Activated naive CD4-positive, alpha-beta T cell treated with anti-CD3 and anti-CD28 coated beads, Interleukin-2, amount 50 U/mL, for 16 hours (primary cell): ENCODE data around the gene COX20.

Experiments
- DNase-seq: peaks from one replicate; pipeline ENCODE4 v3.0.0-alpha.2; 2020

The COX20 gene

DNA sequence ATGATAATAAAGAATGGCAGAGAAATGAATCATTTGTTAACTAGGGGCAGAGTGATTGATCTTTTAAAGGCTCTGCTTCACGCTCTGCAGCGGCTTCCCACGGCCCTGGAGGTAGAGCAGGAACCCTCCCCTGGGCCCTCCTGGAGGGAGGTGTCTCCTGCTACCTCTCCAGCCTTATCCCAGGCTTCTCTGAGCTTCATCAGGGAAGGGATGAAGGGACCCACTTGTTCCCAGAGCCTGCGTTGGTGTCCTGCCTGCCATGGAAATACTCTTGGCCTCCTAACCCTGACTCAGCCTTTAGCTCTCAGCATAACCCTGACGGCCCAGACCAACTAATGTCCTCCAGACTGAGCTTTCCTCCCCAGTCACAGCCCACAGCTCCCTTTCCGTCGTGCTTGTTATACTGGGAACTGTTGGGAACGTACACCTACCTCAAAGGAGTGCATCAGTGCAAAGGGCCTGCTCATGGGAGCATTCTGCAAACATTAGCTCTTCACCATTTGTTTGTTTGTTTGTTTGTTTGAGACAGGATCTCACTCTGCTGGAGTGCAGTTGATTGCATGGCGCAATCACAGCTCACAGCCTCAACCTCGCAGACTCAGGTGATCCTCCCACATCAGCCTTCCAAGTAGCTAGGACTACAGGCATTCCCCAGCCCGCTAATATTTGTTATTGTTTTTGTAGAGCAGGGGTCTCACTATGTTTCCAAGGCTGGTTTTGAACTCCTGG is 46.3 kb downstream of the COX20 start:
- no peak for DNase-seq

DNA sequence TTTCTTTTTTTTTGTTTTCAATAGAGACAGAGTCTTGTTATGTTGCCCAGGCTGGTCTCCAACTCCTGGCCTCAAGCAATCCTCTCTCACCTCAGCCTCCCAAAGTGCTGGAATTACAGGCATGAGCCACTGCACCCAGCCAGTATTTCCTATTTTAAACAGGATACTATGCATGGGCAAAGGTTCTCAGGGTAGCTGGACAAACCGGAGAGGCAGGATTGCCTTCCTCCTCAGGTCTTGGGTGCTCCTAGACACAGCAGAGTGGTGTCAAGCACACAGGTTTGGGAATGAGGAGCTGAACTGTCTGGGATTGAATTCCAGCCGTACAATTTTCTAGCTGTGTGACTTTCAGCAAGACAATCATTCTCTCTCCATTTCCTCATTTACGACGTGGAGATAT is 51.8 kb downstream of the COX20 start:
- DNase-seq, result no peak

DNA sequence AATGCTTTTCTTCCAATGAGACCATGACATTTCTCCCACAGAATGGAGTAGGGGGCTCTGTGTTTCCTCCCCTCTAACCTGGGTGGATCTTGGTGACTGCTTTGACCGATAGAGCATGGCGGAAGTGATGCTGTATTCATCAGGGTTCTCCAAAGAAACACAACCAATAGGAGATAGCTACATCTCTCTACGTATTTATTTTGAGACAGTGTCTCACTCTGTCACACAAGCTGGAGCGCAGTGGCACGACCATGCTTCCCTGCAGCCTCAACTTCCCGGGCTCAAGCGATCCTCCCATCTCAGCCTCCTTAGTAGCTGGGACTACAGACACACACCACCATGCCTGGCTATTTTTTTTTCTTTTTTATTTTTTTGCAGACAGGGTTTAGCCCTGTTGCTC is 58.4 kb downstream of the COX20 start:
- DNase-seq, result no peak
